Type B pancreatic cell (in vitro differentiated cells): ENCODE data around the gene FAM20C. TPM values are rescaled to one million over a fixed set of nuclear protein-coding genes. Genes with fewer than 3 reads are reported as not detected.
"Not testable (repeated sequence)": the region's sequence is repeated elsewhere in the genome, so short reads cannot be mapped to it uniquely, and the experiment has no call there.

Experiments used
- DNase-seq: peaks from one replicate; pipeline ENCODE4 v3.0.0; 2021; ENCODE audit warnings: mixed read lengths; ENCODE audit not compliant: unreplicated experiment; ENCODE audit errors: extremely low spot score
- H3K27ac Mint-ChIP-seq: 2 replicates; pipeline ENCODE4 v1.8.0; 2021; ENCODE audit warnings: mild to moderate bottlenecking, mixed read lengths
- H3K27me3 Mint-ChIP-seq: 2 replicates; pipeline ENCODE4 v1.8.0; 2021; ENCODE audit warnings: mixed read lengths
- H3K36me3 Mint-ChIP-seq: 2 replicates; pipeline ENCODE4 v1.8.0; 2021; ENCODE audit warnings: mixed read lengths
- H3K4me1 Mint-ChIP-seq: one replicate; pipeline ENCODE4 v1.8.0; 2021; ENCODE audit warnings: mixed read lengths; ENCODE audit not compliant: unreplicated experiment
- H3K4me3 Mint-ChIP-seq: 2 replicates; pipeline ENCODE4 v1.8.0; 2021; ENCODE audit warnings: mild to moderate bottlenecking, mixed read lengths
- H3K9me3 Mint-ChIP-seq: 2 replicates; pipeline ENCODE4 v1.8.0; 2021; ENCODE audit warnings: mixed read lengths
- total RNA-seq: library from RNA; stranded (reverse); gene quantifications from 2 replicates; pipeline ENCODE4 v1.2.1, GENCODE V29; 2021; ENCODE audit warnings: low replicate concordance
- TF ChIP-seq, protein P1 (sequence below): fragments of 200-600 bp; sonication (generic); conservative IDR thresholded peaks from 2 replicates; pipeline ENCODE4 v1.5.0; 2021; ENCODE audit warnings: antibody characterized with exemption, mild to moderate bottlenecking

Gene FAM20C
- total RNA-seq, 1 donor from 2014 or later, result 18.1 TPM

DNA sequence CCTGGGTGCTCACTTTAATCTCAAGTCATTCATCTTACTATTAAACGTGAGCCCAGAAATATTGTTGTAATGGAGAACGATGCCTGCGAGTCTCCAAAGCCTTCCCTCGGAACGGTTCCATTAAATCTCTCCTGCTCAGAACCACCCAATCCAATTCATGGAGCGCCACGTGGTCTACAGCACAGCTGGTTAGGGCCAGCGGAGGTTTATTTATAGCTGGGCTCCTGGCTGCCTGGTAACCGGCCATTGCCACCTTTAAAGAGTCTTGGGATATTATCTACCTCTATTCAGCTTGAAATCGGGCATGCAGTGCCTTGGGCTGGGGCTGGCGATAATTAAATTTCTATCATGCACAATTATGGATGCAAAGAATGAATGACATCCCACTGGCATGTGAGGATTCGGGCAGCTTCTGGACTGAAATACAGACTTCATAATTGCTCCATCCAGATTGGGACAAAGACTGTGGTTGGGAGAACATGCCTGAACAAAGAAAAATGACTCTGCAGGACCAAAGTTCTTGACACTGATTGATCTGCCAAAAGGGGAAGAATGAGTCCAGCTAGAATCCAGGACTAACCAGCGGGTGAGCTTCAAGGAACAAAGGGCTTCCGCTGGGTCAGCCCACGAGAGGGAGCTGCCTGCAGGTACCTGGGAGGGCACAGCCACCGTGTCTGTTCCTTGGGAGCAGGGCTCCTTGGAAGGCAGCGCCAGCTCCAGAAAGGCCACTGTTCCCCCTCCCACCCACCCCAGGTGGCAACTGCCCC, 7.3 kb downstream of the FAM20C start:
- TF ChIP-seq, protein P1, sequence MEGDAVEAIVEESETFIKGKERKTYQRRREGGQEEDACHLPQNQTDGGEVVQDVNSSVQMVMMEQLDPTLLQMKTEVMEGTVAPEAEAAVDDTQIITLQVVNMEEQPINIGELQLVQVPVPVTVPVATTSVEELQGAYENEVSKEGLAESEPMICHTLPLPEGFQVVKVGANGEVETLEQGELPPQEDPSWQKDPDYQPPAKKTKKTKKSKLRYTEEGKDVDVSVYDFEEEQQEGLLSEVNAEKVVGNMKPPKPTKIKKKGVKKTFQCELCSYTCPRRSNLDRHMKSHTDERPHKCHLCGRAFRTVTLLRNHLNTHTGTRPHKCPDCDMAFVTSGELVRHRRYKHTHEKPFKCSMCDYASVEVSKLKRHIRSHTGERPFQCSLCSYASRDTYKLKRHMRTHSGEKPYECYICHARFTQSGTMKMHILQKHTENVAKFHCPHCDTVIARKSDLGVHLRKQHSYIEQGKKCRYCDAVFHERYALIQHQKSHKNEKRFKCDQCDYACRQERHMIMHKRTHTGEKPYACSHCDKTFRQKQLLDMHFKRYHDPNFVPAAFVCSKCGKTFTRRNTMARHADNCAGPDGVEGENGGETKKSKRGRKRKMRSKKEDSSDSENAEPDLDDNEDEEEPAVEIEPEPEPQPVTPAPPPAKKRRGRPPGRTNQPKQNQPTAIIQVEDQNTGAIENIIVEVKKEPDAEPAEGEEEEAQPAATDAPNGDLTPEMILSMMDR, result no peak
- Mint-ChIP-seq H3K4me3 (no peak overlapping the region), H3K4me1 (peaks cover 28% of the 10 kb centered on the region), H3K27me3 (peaks cover 6% of the 10 kb centered on the region), H3K9me3 (no peaks in the 10 kb centered on the region), H3K36me3 (peaks cover 13% of the 10 kb centered on the region), H3K27ac (no peak overlapping the region)
- DNase-seq, result no peak

DNA sequence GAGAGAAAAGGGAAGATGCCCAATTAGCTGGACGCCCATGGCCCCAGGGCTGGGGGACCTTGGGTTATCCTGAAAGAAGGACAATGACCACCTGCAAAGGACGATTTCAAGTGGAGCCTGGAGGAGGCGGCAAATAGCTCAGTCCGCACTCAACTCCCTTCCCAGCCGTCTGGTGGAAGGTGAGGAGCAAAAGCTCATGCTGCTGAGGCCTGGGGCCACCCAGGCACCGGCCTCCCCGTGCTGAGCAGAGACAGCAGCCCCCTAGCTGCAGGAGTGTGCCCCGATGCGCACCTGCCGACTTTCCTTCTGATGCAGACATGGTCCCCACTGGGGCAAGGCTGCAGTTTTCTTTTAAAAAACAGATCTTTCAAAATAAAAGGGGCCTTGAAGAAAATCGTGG, 7.9 kb downstream of the FAM20C start:
- Mint-ChIP-seq H3K36me3 (peaks cover 13% of the 10 kb centered on the region), H3K4me3 (no peak overlapping the region), H3K27me3 (peaks cover 6% of the 10 kb centered on the region), H3K27ac (no peak overlapping the region), H3K9me3 (no peaks in the 10 kb centered on the region), H3K4me1 (peaks cover 21% of the 10 kb centered on the region)
- DNase-seq, result no peak
- TF ChIP-seq, protein P1, result no peak

- no peak overlapping the region for H3K27ac Mint-ChIP-seq
- no peaks in the 10 kb centered on the region for H3K9me3 Mint-ChIP-seq
- TF ChIP-seq, protein P1, result no peak
- peaks cover 17% of the 10 kb centered on the region for H3K4me1 Mint-ChIP-seq
- no peak overlapping the region for H3K4me3 Mint-ChIP-seq
- DNase-seq, result no peak
- peaks cover 3% of the 10 kb centered on the region for H3K27me3 Mint-ChIP-seq
- peaks cover 10% of the 10 kb centered on the region for H3K36me3 Mint-ChIP-seq
Measured at GRCh38 chr7:200704-201103, 8.3 kb downstream of the FAM20C start.

- H3K27ac Mint-ChIP-seq, result no peak overlapping the region
- no peaks in the 10 kb centered on the region for H3K27me3 Mint-ChIP-seq
- no peaks in the 10 kb centered on the region for H3K36me3 Mint-ChIP-seq
- H3K4me1 Mint-ChIP-seq, result no peaks in the 10 kb centered on the region
- H3K4me3 Mint-ChIP-seq, result no peak overlapping the region
- TF ChIP-seq, protein P1, result no peak
- DNase-seq, result no peak
- no peaks in the 10 kb centered on the region for H3K9me3 Mint-ChIP-seq
Measured at GRCh38 chr7:204326-204725, 12.0 kb downstream of the FAM20C start.

DNA sequence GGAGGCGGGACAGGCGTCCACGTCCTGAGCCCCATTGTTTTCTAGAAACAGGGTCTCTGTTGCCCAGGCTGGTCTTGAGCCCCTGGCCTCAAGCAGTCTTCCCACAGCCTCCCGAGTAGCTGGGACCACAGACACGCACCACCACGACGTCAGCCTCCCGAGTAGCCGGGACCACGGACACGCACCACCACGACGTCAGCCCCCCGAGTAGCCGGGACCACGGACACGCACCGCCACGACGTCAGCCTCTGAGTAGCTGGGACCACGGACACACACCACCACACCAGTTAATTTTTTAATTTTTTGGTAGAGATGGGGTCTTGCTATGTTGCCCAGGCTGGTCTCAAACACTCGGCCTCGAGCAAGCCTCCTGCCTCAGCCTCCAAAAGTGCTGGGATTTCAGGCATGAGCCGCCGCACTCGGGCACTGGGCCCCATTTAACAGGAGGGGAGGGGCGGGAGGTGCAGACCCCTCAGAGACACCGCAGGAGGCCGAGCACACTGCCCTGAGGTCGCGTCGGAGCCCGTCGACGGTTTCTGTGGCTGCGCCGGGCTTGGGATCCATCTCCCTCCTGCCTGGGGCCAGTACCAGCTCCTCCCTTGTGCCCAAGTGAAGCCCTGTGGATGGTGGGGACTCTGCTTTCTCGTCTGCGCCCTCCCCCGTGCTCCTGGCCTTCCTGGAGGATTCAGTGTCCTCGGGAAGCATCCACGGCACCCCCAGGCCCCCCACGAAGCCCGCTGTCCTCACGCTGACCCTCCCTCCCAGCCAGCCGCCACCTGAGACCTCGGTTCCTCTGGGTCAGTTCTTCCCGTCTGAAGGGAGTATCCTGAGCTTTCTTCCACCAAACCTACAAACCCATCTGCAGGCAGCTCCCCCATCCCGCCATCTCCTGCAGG, 13.0 kb downstream of the FAM20C start:
- H3K4me3 Mint-ChIP-seq, result no peak overlapping the region

DNA sequence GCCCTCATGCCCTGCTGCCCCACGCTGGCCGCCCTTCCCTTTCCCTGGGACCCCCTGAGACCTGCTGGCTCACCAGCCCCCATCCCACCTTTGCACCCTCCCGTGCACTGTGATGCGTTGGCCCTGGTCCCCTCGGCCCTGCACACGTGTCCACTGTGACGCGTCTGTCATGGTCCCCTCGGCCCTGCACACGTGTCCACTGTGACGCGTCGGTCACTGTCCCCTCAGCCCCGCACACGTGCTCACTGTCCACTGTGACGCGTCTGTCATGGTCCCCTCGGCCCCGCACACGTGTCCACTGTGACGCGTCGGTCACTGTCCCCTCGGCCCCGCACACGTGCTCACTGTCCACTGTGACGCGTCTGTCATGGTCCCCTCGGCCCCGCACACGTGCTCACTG, 14.0 kb downstream of the FAM20C start:
- H3K27me3 Mint-ChIP-seq, DNase-seq, H3K9me3 Mint-ChIP-seq, H3K27ac Mint-ChIP-seq, H3K36me3 Mint-ChIP-seq, H3K4me3 Mint-ChIP-seq, H3K4me1 Mint-ChIP-seq: not testable (repeated sequence)

More for the DNA sequence above, 13.0 kb downstream of the FAM20C start:
- no peaks in the 10 kb centered on the region for H3K4me1 Mint-ChIP-seq
- TF ChIP-seq, protein P1, result no peak
- no peaks in the 10 kb centered on the region for H3K36me3 Mint-ChIP-seq
- no peaks in the 10 kb centered on the region for H3K27me3 Mint-ChIP-seq
- no peak overlapping the region for H3K27ac Mint-ChIP-seq
- H3K9me3 Mint-ChIP-seq, result no peaks in the 10 kb centered on the region
- no peak for DNase-seq
